ENCODE data around the gene RBM15B.

RBM15B gene

GRCh38 chr3:51391075-51391565, at the start of gene RBM15B:
Gene RBM15B, plus strand, starts transcription at chr3:51391285. Its CDS starts 115 bp downstream, at chr3:51391400.
- DNase-seq (ENCODE audit: extremely low read depth, low read depth), result peak; percentile 90
- TF ChIP-seq CTCF (IDR thresholded peaks at IDR 0.05; ENCODE audit: low read depth, low read length), result no peak; the same call in 1 of the 2 replicates

- peak; percentile 46 for DNase-seq (ENCODE audit: extremely low read depth, low read depth)
- no peak for TF ChIP-seq CTCF (IDR thresholded peaks at IDR 0.05; ENCODE audit: low read depth, low read length)
Observed at GRCh38 chr3:51343918-51344687, 47.0 kb upstream of the RBM15B start.

GRCh38 chr3:51350751-51351150, 40.3 kb upstream of the RBM15B start:
- DNase-seq (ENCODE audit: extremely low read depth, low read depth), result no peak
- no peak for TF ChIP-seq CTCF (IDR thresholded peaks at IDR 0.05; ENCODE audit: low read depth, low read length)

- no peak for DNase-seq (ENCODE audit: extremely low read depth, low read depth)
- no peak for TF ChIP-seq CTCF (IDR thresholded peaks at IDR 0.05; ENCODE audit: low read depth, low read length)
Observed at GRCh38 chr3:51353131-51353530, 38.0 kb upstream of the RBM15B start.

- TF ChIP-seq CTCF (IDR thresholded peaks at IDR 0.05; ENCODE audit: low read depth, low read length), result no peak
- DNase-seq (ENCODE audit: extremely low read depth, low read depth), result no peak
Observed at GRCh38 chr3:51353691-51354090, 37.4 kb upstream of the RBM15B start.

- DNase-seq (ENCODE audit: extremely low read depth, low read depth), result no peak
- TF ChIP-seq CTCF (IDR thresholded peaks at IDR 0.05; ENCODE audit: low read depth, low read length), result no peak
Observed at GRCh38 chr3:51354172-51354571, 36.9 kb upstream of the RBM15B start.

GRCh38 chr3:51354731-51355615, 36.1 kb upstream of the RBM15B start:
- TF ChIP-seq CTCF (IDR thresholded peaks at IDR 0.05; ENCODE audit: low read depth, low read length), result no peak
- no peak for DNase-seq (ENCODE audit: extremely low read depth, low read depth)

All from AG09319 (cell line).